A204.1 (cell line): ENCODE results near the gene ENOX1.
"Not testable (repeated sequence)": the region's sequence is repeated elsewhere in the genome, so short reads cannot be mapped to it uniquely, and the experiment has no call there.

Source experiments
- FAIRE-seq: peaks from 2 replicates; lab custom pipeline; 2012; peaks lifted over from hg19 to GRCh38; lab: Jason Lieb, UNC

ENOX1 gene

DNA sequence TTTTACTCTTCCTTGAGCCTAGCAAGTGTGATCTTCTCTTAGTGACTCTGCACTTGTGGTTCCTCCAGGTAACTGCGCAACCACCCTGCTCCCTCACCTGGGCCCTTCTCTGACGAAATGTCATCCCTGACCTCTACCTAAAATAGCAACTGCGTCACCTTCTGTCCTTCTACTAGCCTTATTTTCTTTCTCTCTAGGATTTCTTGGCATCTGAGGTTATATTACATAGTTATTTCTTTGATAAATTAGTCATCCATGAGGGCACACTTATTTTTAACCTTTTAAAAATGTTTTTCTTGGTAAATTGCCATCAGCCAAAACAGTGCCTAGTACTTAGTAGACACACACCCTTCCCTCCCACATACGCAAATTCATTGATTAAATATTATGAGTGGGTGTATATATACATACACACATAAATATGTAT lies 355.5 kb downstream of the ENOX1 start:
- no peak for FAIRE-seq

DNA sequence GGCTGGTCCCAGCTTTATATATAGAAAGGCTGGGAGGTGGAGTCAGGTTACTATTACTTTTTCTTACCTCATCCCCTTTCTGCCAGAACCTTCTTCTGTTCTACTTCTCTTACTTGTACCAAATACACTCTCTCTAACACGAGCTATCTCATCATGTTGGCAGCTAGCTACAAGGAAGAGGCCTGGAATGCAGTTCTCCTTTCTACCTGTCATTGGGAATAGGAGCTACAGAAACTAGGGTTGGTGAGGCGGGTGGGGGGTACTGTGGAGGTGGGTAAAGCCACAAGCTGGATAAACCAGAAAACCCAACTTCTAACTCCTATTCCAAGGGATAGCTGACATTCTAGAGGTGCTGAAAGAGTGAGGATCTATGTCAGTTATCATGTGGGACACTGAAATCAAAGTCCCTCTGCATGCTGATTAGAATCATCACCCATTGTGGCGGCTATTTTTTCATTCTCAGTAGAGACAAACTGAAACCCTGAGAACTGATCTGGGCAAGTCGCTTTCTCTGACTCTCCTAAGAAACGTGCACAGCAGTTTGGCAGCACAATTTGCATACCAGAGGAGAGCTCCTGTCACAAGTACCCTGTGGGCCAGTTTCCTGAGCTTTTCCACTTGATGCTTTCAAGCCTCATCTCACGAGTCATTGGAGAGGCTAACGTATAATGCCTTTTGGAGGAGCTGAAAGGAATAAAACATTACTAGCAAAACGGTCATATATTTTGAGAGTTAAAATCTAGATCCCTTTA lies 358.1 kb downstream of the ENOX1 start:
- FAIRE-seq, result no peak

DNA sequence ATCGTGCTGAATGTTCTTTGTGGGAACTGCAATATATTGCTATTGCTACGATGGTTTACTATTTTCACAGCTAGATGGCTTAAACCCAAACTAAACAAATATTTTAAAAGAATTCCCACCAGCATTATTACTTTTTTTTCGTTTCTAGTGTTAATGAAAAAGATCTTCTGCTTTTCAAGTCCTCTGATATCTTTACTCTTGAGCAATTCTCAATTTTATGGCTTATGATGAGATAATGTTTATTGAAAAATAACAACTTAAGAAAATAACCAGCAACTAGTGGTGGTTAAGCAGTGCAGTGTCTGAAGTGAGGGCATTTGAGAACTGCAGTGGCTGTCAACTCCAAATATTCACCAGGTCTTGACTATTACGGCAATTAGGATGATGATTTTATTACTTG lies 360.4 kb downstream of the ENOX1 start:
- FAIRE-seq, result no peak

DNA sequence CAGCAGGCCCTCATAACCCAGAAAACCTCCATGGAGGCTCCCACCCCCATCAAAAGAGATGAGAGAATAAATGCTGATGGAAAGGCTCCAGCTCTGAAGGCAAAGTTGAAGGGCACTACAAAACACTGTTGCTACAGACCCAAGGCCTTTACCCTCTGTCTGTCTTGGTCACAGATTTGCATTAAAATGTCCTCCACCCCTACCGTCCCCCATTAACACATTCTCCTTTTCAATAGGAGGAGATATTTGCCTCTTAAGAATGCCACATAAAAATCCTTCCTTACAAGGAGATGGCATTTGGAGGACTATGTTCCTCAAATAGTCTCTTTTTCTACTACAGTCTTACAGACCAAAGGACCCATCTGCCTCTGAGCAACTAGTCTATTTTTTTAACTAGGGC lies 361.5 kb downstream of the ENOX1 start:
- no peak for FAIRE-seq

DNA sequence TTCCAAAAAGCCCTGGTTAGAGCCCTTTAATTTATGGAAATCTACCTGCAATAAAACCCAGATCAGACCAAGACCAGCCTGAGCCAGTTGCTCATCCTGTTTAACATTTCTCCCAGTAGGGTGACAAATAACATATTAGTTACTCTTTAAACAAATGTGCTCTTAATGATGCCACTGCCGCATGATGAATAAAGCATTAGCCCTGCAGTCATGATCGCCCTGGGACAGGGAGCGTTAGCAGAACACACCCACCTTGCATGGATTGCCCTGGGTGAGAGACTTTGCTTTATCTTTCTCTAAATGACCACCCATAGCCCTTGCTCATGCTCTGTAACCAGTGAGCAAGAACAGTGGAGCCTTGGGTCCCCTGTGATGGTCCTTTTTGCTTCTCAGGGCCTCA lies 362.4 kb downstream of the ENOX1 start:
- no peak for FAIRE-seq

DNA sequence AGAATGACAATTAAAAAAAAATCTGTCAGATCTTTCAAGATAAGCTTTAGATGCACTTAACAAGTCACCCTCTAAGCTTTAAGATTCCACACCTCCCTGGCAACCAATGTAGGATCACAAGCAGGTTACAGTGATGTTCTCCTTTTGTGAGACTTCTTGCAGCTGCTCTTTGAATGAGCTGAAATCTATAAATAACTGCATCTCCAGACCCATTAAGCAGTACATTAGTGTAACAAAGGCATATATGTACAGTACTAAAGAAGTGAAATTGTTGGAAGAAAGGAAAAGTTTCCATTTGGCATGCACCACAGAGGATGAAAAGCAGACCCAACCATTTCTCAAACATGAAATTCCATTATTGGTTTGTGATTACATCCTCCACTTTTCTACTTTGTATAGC lies 364.7 kb downstream of the ENOX1 start:
- no peak for FAIRE-seq

DNA sequence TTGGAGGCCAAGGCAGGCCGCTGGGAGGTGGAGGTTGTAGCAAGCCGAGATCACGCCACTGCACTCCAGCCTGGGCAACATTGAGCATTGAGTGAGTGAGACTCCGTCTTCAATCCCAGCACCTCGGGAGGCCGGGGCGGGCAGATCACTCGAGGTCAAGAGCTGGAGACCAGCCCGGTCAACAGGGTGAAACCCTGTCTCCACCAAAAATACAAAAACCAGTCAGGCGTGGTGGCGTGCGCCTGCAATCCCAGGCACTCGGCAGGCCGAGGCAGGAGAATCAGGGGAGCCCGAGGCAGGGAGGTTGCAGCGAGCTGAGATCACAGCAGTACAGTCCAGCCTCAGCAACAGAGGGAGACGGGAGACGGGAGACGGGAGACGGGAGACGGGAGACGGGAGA lies 369.9 kb downstream of the ENOX1 start:
- not testable (repeated sequence) for FAIRE-seq

DNA sequence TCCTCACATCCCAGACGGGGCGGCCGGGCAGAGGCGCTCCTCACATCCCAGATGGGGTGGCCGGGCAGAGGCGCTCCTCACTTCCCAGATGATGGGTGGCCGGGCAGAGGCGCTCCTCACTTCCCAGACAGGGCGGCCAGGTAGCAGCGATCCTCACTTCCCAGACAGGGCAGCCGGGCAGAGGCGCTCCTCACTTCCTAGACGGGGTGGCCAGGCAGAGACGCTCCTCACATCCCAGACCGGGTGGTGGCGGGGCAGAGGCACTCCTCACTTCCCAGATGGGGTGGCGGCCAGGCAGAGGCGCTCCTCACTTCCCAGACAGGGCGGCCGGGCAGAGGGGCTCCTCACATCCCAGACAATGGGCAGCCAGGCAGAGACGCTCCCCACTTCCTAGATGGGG lies 370.4 kb downstream of the ENOX1 start:
- not testable (repeated sequence) for FAIRE-seq

DNA sequence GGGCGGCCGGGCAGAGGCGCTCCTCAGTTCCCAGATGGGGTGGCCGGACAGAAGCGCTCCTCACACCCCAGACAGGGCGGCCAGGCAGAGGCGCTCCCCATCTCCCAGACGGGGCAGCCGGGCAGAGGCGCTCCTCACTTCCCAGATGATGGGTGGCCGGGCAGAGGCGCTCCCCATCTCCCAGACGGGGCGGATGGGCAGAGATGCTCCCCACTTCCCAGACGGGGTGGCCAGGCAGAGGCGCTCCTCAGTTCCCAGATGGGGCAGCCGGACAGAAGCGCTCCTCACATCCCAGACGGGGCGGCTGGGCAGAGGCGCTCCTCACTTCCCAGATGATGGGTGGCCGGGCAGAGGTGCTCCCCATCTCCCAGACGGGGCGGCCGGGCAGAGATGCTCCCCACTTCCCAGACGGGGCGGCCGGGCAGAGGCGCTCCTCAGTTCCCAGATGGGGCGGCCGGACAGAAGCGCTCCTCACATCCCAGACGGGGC lies 370.8 kb downstream of the ENOX1 start:
- FAIRE-seq, result not testable (repeated sequence)

DNA sequence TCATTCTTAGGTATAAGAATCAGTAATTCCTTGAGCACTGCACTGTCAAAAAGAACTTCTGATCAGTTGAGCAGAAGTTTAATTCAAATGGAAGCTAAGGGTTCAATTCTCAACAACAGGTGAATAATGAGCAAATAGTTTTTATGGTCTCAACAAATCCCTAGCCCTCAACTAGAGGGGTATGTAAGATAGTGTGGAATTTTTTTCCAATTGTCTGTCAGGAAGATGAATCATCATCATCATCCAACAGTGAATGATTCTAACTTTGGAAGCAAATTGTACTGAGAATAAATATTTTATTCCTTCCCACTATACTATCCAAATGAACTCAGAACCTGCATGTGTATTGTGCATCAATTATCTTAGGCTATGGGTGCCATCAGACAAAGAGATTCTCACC lies 372.7 kb downstream of the ENOX1 start:
- FAIRE-seq, result no peak

DNA sequence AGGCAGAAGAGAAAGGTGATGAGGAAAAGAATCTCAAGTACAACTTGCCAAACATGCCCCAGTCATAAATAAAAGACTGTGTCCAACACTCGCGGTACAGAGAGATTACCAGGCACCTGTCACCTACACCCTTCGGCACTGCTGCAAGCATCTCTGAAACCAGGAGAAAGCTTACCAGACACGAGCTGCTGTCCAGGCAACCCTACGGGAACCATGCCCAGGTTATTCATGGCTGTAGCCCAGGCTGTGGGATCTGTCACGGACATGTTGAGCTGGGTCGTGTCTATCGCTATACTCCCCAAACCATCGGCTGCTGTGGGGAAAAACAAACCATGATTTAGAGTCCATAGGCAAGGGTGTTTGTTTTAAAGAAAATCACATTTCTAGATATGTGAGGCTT lies 375.0 kb downstream of the ENOX1 start:
- FAIRE-seq, result no peak

DNA sequence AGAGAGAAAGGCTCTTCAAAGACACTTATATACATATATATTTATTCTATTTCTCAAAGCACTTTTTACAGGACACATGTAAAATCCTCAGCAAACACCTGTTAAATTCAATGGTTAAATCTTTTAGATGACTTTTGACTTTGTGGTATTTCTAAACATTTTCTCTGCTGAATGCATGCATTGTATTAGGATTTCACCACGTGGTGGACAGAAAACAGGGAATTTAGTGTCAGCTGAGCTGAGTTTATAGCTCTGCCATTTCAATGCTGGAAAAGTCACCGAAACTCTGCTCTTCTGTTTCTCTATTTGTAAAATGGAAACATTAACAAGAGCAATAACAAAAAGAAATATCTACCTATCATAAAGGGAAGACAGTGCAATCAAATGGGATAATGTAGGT lies 375.6 kb downstream of the ENOX1 start:
- no peak for FAIRE-seq

DNA sequence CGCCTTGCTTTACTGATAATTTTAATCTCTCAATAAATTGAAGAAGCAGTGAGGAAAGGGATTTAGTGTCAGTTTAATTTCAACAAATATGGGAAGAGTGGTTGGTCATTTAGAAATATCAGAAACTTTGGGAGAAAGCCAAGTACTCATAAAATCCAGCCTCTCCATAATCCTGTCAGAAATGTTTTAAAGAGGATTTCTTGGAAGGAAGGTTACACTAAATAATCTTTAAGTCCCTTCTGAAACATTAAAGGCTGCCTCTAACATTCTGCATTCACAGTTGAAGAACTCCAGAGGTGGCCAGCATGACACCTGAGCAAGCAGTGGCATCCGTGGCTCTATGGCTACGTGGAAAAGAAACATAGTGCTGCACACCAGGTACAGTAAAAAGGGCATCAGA lies 378.5 kb downstream of the ENOX1 start:
- FAIRE-seq, result no peak

DNA sequence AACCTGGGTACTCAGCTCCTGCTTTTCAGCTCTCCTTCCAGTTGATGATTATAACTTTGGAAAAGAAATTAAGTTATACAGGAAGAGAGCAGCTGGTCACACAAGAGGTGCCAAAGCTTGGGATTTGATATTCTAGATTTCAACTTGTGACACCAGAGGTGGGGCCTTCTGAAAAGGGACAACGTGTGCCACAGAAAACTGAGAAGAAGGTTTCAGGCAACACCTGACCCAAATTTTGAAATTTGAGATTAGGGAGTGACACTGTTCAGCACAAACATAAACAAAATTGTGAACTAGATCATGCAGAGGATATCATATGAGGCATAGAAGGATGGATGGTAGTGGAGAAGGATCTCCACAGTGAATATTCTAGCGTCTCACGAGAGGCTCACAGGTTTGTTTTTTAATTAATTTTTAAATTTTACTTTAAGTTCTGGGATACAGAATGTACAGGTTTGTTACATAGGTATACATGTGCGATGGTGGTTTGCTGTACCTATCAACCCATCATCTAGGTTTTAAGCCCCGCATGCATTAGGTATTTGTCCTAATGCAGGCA lies 379.7 kb downstream of the ENOX1 start:
- FAIRE-seq, result no peak

DNA sequence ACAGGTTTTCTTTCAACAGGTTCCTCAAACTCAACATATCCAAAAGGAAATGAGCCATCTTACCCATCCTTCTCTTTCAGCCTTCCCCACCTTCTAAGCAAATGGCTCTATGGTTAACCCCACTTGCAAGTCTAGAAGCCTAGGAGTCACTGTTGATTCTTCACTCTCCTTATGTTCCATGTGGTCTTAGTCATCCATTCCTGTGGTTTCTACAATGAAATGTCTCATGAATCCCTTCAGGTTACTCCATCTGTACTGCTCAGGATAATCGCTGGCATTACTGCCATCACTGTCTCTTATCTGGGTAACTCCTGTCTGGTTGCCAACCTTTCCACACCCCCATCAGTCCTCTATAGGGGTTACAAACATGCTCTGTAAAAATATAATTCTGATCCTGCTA lies 381.3 kb downstream of the ENOX1 start:
- no peak for FAIRE-seq

DNA sequence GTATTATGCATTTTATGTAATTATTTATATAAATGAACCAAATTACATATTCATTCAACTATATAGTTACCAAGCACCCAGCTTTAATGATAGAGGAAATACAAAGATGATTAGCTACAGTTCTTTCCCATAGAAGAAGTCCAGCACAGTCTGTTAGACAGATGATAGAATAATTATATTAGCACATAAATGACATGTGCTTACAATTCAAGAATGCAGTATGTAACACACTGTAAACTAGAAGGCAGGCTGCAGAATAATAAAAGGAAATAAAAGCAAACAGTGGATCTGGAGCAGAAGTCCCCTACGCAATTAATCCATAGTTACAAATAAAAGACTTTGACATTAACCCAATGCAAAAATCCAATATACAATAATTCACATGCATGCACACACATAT lies 384.4 kb downstream of the ENOX1 start:
- no peak for FAIRE-seq

DNA sequence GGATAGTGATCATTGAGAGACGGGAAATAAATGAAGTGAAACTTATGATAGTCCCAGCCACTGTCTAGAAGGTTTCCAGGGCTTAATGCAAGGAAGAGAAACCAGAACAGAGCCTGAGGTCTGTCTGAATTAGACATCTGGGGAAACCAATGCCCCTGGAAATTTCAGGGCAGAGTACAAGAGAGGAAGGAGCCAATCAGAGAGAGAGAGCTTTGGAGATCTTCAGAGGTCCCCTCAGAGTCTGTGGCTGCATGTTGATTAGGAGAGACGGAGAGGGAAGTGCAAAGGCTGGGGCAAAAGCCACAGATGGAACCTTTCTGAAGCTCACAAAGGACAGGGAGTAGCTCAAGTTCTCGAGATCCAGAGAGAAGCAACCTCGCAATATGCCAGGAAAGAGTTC lies 385.4 kb downstream of the ENOX1 start:
- no peak for FAIRE-seq

DNA sequence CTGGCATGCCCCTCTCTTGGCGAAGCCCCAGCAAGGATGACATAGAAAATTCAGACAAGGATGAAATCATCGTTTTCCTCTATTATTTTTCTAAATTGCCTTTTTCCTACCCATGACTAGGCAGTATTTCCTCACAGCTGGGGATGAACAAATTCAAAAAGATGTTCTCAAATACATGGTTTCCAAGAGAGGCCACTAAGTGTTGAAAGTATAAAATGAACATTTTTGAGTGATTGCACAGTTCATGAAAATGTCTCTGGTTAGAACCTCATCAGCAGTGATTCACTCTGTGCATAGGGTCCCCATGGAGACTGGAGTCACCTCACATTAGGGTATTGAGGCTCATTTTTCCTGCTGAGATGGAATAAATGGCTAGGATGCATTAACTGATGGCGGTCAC lies 389.7 kb downstream of the ENOX1 start:
- no peak for FAIRE-seq

DNA sequence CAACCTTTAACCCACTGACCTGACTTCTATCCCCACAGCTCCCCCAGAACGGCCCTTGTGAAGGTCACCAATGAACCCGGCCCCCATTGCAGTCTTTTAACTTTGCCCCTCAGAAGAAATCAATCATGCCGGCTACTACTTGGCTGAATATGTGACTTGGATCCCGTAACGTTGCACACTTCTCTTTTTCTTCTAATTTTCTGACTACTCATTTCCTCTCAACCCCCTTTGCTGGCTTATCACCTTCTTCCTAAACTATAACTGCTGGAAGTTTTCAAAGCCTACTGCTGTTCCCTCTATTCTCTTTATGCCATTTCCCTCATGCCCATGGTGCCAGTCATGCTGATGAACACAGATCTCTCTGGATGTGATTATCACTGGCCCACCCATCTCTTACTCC lies 395.7 kb downstream of the ENOX1 start:
- no peak for FAIRE-seq

DNA sequence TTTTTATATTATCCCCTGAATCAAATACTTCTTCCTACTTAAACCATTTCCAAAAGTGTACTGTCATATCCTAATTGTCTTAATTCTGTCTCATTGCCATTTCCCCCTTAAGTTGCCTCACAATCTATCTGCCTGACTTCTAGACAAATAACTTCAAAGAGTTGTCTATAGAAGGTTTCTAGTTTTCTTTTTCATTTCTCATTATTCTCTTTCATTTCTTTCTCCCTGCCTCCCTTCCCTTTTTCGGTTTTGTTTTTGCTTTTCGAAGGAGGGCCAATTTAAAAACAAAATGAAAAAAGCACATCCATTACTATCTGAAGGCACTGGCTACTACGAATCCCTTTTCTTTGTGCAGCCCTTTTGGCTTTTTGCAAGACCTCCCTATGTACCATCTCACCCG lies 396.2 kb downstream of the ENOX1 start:
- no peak for FAIRE-seq

DNA sequence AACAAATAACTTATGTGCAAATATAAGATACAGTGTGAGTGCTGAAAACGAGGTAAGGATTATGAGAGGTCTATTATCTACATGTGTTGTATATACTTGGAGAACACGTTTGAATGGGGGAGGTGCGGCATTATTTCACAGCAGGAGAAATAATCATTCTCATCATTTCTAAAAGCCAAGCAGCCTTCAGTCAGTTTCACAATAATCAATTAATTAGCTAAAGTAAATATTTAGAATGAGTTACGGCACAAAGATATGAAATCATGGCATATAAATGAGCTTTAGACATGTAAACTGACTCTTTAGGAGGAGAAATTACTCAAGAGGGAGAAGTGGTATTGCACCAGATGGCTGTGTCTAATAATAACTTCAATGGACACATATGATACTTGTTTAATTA lies 396.8 kb downstream of the ENOX1 start:
- FAIRE-seq, result no peak

DNA sequence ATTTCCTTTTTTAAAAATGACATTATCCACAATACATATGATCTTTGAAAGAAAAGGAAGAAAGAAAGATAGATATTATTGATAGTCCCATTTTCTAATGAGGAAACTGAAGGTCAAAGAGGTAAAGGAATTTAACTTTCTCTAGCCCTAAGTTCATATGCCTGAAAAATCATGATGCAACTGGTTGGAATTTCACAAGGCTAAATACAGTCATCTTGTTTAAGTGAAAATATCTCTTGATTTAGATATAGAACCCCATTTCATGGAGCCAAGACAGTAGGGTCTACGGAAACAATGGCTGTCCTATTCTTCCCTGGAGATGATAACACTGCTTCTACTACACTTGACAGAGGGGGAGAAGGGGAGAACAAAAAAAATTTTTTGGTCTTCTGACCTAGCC lies 397.2 kb downstream of the ENOX1 start:
- no peak for FAIRE-seq

DNA sequence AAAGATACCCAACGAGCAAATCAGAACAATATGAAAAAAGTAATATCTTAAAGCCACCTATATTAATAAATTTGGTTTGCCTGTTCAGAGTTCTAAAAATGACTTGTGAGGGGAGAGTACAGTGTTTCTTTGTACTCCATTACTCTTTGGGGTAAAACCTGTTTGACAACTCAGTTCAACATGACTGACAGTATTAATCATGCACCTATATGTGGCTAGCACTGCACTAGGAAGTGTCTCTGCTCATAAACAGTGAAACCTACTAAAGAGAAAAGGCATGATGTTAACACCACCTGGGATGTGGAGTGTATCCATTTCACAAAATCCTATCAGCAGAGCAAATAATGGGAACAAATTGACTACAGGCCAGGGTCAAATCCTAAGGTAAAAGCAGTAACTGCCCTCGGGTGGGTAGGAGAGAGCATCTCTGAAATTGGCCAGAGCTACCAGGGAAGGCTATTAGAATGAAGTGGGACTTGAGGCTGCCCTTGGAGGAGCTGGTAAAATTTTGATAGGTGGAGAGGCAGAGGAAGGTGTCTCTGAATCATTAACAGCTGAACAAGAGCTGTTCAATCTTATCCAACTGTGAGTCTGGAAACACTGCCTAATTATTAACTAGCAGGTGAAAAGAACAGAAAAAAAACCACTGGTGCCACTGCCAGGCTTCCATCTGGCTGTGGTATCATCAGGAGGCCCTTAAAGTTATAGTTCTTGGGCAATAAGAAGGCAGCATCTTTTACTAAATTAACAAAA lies 398.3 kb downstream of the ENOX1 start:
- FAIRE-seq, result no peak

DNA sequence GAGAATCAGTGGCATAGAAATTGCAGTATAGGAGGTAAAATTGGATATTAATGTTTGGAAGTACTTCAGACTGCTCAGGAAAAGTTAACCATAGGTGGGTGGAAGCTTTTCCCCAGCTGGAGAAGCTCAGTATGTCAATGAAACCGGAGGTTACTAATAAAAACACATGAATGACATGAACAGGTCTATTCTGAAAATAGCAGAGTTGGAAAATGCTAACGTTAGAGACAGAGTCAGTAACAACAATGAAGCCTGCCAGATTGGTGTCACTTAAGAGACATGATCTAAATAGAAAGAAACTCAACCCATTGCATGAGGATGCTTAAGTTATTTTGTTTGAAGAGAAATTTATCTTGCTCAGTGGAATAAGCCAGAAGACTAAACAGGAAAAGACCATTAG lies 398.9 kb downstream of the ENOX1 start:
- FAIRE-seq, result no peak
